Esophagus squamous epithelium (tissue), 4 donors: ENCODE results near the gene INSM2.

Source experiments
- CTCF ChIP-seq, 6 experiments: fragments of 450-650 bp in 4 of 6; fragments of 200-600 bp in 2 of 6; sonication (generic) in 2 of 6; IDR thresholded peaks; one replicate each; pipeline ENCODE4 v1.5.1; 2016 to 2019; ENCODE audit warnings: antibody characterized with exemption in 6 of 6, mild to moderate bottlenecking in 4 of 6, moderate library complexity in 4 of 6
- POLR2A ChIP-seq, 4 donors: fragments of 450-650 bp; IDR thresholded peaks; one replicate each; pipeline ENCODE4 v1.6.1; 2017; ENCODE audit warnings: antibody characterized with exemption in 4 of 4, mild to moderate bottlenecking in 4 of 4, moderate library complexity in 3 of 4

GRCh38 chr14:35532783-35533356 is 1.1 kb upstream of the INSM2 start:
- no peak for TF ChIP-seq CTCF (IDR thresholded peaks at IDR 0.05)
- TF ChIP-seq POLR2A (IDR thresholded peaks at IDR 0.05): no peak
